T1000 (cell line): ENCODE data around the gene ATP8B1.

Experiments used
- DNase-seq: peaks from one replicate; lab custom pipeline; 2025; ENCODE audit warnings: mixed read lengths; lab: John Stamatoyannopoulos, UW

The ATP8B1 gene

DNA sequence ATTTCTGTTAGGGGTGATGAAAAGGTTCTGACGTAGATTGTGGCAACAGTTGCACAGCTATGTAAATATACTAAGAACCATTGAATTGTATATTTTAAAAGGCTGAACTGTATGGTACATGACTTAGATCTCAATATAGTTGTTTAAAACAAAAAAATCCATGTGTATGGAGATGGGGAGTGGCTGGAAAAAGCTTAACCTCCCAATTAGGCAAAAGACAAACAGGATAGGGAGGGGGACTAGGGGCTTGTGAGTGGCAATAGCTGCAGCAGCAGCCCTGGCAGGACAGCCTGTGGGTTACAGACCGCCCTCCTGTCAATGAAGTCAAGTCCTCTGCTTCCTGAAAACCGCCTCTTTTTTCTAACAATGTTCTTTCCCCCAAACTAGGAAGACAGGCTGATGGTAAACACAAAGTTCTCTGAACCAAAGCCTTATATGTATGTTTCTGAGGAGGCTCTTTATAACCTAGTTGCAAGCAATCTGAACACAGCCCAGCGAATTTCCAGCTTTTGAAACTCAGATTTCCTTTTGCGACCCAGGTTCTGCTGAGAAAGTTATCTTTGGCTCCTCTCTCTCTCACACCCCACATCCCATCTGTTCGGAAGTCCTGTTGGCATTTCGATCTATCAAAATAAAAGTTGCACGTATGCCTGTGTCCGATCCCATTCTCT, 10.3 kb downstream of the ATP8B1 start:
- DNase-seq, result no peak

DNA sequence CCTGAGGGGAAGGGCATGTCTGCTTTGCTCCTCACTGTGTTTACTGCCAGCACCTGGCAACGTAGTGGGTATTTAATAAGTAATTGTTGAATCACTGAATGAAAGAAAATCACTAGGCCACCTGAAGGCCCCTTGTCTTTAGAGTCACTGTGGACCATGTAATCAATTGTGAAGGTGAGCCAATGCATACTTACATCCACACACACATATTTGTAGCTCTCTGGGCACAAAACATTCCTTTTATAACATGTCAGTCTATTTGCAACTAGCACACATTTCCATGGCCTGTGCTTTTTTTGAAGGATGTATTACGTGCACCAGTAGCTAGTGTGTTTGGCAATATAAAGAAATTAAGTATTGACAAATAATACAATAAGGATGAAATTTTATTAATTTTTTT, 11.2 kb downstream of the ATP8B1 start:
- DNase-seq, result no peak

DNA sequence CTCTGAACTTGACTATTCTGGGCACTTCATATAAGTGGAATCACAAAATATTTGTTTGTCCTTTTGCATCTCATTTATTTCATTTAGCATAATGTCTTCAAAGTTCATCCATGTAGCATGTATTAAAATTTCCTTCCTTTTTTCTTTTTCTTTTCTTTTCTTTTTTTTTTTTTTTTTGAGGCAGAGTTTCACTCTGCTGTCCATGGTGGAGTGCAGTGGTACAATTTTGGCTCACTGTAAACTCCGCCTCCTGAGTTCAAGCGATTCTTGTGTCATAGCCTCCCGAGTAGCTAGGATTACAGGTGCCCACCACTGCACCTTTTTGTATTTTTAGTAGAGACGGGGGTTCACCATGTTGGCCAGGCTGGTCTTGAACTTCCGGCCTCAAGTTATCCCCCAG, 11.9 kb downstream of the ATP8B1 start:
- DNase-seq, result no peak

DNA sequence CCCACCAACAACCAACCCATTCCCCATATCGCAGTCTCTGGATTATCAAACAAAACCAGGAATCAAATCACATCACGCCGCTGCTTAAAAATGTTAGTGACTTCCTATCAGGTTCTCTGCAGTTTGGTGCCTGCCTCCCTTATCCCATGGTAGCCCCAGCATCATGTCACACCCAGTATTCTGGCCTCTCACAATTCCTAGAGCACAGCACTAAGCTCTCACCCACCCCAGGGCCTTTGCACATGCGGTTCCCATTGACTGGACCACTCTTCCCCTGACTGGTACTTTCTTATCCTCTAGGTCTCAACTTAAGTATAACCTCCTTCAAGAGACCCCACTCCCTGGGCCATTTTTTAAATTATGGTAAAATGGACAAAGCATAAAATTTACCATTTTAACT, 12.8 kb downstream of the ATP8B1 start:
- DNase-seq, result no peak

DNA sequence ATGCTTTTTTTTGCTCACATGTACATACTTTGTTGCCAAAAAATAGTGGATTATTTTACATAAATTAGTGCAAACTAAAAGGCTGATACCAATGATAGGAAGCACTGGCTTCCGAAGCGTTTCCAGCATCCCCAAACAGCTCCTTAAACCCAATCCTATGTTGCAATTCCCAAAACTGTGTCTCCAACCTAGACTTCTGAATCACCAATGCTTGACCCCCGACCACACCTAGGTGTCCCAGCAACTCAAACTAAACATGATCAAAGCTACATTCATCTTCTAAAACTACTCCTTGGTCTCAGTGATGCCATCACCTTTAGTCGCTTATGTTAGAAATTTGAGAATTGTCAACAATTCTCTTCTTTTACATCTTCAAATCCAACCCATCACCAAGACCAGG, 13.4 kb downstream of the ATP8B1 start:
- DNase-seq, result no peak

DNA sequence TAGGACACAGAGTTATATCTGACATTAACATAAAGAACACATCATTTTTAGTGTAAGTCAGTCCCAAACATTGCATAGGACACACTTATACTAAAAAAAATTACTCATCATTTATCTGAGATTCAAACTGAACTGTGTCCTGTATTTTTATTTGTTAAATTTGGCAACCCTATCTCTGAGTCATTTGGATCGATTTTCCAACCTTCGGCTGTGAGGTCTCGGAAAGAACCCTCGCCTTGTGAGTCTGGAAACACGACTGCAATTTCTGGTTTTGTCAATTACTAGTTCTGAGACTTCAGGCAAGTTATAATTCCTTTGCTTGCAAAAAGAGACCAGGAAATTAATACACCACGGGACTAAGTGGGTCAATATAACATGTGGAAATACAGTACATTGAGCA, 14.0 kb downstream of the ATP8B1 start:
- DNase-seq, result no peak

DNA sequence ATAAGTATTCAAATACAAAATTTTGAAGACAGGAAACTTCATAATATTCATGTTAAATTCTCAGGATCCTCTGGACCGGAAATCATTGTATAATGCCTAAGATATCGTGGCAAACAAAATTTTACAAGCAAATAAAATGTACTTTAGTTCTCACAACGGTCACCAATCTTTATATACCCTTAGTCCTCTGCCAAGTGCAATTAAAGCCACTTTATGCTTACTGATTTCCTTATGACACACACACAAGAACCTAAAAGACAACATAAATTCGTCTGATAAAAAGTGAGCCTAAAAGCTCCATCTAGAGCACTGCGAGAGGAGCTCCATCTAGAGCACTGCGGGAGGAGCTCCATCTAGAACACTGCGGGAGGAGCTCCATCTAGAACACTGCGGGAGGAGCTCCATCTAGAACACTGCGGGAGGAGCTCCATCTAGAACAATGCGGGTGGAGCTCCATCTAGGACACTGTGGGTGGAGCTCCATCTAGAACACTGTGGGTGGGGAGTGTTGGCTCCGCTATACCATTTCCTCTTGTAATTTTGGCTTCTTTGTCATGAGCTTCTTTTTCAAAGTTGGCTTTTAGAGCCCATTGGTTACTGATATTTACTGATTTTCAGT, 15.9 kb downstream of the ATP8B1 start:
- no peak for DNase-seq

DNA sequence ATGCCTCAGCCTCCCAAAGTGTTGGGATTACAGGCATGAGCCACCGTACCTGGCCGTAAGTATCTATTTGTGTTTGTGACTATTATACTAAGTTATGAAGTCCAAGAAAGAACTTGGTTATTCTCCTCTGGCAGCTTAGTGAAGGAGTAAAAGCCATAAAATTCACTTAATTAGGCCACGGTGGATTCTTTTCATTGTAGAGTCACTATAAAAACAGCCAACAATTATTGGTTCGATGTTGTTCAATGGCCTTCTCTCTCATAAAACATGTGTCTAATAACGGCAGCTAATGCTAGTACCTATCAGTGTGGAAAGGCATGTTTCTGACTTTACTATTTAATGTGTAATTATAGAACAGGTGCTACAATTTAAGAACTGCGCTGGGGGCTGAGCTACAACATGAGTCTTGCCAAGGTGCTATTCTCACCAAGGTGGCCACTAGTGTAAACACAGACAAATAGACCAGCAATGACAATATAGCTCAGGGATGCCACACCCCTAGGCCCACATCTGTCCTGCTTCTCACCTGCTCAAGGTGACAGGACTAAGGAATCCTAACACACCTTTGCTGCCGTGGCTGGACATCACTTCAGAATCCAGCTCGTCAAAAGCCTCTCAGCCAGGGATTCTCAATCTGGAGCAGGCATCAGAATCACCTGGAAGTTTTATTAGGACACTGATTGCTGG, 17.2 kb downstream of the ATP8B1 start:
- DNase-seq, result no peak

DNA sequence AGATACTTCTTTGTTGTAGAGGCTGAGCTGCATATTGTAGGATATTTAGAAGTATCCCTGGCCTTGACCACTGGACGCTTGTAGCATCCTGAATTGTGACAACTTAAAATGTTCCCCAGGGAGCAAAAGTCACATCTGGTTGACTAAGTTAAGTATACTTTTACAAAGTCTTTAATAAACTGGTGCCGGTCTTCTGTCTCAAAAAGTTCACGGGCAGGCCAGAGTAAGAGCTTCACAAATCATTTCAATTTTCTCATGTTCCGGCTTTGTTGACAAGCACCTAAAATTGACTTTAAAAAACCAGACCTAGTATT, 18.4 kb downstream of the ATP8B1 start:
- no peak for DNase-seq

DNA sequence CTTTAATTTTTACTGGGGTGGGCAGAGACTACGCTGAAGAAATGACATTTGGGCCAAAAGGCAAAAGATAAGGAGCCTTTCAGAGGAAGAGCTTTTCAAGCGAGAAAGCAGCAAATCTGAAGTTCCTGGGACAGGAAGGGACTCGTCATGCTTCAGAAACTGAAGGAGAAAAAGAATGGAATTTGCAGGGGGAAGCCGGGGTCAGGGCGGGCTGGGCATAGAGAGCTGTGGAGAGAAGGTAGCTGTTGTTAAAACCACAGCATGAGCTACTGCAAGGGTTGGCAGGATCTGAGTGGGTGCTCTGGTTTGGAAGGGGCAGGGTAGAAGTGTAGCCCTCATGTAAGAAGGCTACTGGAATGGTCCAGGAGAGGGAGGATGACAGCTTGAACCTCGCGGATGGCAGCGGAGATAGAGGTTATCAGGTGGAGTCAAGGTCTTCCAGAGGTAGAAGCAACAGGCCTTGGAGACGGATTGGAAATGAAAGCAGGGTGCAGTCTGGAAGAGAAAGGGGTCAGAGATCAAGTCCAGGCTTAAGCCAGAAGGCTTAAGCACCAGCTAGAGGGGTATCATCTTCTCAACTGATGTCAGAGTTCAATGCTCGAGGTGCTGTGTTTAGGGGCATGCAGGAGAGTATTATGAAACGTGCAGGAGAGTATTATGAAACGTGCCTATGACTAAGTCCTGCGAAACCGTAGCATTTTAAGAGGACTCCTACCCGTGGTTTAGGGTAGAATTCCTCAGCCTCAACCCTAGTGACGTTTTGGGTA, 18.9 kb downstream of the ATP8B1 start:
- no peak for DNase-seq

DNA sequence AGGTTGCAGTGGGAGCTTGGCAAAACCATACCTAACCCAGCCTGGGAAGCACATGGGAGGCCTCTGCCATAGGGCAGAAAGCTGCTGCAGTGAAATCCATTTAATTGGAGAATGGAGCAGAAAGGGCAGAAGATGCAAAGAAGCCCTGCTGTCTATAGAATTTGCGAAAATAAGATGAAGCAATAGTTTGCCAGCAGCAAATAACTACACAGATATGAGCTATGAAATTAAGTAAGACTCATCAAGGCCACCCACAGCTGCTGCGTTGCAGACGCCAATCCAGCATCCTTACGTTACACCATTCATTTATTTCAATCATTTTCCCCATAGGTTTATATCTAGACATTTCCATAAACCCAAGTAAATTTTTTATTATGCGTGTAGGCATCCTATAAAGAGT, 21.1 kb downstream of the ATP8B1 start:
- no peak for DNase-seq

DNA sequence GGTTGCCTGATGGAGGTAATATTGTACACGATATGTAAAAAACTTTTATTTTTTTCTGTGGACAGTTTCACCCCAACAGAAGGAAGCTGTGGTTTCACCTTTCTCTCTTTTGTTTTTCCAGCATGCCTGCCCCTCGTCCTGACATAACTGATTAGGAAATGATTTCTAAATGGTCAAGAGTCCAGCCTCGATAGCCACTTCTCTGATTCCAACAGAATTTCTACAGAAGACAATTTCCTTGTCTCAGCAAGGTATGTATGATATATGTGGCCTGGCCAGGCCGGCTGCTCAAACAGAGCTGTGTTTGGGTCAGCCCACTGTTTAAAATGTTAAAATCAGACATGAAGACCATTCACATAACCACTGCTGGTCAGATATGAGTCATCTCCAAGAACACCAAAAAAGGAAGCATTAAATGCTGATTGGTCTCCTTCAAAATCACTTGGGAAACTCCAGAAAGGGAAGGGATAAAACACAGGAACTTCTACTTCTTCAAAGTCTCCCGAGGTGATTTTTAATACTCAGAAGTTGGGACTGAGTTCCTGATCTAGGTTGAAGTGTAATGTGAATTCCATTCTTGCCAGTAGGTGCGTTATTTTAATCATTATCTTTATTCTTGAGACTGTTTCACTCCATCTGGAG, 22.3 kb downstream of the ATP8B1 start:
- no peak for DNase-seq

DNA sequence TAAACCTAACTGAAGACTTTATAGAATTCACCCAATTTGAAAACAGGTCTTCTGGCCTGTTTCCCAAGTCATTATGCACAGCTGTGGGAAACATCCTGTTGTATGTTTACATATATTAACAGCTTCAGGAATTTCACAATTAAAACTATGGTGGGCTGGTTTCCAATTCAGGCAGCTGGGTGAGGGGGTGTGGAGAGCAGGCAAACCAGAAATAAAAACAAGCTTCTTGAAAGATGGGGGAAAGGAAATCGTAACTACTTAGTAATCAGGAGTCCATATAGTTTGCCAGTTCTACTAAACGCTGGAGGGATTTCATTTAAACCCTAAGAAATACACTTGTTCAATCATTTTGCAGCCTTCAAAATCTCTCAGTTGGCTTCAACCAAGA, 22.8 kb downstream of the ATP8B1 start:
- no peak for DNase-seq

DNA sequence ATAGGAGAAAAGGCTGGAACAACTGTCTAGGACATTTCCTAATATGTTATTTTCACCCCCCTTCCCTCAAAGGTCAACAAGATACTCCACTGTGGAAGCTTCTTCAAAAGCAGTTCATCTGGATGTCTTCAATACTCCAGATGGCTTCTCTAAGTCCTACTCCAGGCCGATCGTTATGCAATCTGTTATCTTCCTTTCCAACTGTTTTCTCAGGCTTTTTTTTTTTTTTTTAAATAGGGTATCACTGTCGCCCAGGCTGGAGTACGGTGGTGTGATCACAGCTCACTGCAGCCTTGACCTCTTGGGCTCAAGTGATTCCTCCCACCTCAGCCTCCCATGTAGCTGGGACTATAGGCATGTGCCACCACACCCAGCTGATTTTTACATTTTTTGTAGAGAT, 26.3 kb downstream of the ATP8B1 start:
- no peak for DNase-seq

DNA sequence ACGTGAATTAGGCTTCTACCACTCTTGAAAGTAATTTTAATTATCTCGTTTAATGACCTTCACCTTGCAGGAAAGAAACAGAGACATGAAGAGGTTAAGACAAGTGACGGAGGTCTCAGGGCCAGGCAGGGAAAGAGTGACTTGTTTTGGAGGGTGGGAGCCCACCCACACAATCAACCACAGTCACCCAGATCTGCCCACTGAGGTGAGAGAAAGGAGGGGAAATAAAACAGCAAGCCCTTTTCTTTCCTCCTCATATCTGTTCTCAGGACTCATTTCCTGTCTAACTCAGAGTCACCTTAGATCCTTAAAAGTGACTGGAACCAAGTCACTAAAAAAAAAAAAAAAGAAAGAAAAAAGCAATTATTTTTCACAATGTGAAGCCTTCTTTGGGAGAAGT, 26.8 kb downstream of the ATP8B1 start:
- no peak for DNase-seq

DNA sequence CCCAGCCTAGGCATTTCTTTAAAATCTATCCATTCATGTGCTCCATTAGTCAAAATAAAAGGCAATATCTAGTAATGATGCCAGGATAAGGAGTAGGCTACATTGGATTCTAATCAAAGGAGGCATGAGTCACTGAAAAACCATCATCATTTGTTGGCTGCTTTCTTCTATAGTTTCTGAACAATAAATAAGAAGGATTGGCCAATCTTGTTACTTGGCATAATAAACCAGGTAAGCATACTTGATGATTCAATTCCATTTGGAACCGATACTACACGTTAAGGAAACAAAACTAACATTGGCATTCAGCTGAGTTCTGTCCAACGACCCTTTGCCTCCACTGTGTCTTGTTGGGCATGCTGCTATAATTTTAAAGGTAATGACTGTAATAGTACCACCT, 27.2 kb downstream of the ATP8B1 start:
- no peak for DNase-seq

DNA sequence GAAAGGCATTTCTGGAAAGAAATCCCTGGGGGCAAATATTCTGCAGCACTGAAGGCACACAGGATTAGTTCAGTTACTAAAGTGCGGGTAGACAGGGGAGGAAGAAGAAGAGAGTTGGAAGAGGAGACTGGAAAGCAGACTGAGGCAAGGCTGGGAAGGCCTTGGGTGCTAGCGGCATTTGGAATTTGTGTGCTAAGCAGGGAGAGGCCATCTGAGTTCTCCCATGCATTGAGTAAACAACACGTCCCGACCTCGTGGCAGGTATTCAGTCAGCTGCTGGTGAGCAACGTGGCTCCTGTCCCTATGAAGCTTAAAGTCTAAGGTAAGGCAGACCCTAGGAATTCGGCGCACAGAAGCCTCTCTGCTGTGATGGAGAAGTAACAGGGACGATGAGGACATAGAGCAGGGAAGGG, 30.7 kb downstream of the ATP8B1 start:
- no peak for DNase-seq

DNA sequence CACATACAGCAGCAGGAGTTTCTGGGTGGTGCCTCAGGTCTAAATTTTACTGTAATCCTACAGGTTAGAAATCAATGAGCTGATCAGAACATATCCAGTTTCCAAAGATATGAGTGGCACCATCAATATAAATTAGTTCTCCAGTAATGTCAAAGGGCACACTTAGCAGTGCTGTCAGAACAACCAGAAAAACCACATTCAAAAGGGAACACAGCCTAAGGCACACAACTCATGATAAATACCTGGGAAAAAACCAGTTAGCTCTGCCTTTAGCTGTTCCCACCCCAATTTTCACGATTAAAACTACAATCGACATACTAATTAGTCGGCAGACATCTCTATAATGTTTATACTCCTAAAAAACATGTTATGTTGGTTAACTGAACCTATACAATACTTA, 31.5 kb downstream of the ATP8B1 start:
- DNase-seq, result no peak

DNA sequence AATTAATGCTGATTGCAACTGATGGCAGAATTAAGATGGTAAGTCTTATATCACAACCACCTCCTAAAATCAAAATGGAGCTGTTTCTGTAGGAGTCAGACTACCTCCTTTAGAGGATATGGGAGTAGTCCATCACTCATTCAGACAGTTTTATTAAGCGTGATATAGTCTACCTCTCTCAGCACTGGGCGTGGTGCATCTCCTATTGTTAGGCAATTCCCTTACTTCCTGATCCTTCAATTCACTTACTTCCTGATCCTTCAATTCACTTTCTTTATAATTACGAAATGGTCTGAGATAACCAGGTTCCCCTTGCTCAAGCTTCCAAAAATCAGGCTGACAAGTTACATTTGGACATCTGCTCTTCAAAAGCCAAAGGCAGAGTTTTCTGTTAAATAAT, 31.9 kb downstream of the ATP8B1 start:
- no peak for DNase-seq

DNA sequence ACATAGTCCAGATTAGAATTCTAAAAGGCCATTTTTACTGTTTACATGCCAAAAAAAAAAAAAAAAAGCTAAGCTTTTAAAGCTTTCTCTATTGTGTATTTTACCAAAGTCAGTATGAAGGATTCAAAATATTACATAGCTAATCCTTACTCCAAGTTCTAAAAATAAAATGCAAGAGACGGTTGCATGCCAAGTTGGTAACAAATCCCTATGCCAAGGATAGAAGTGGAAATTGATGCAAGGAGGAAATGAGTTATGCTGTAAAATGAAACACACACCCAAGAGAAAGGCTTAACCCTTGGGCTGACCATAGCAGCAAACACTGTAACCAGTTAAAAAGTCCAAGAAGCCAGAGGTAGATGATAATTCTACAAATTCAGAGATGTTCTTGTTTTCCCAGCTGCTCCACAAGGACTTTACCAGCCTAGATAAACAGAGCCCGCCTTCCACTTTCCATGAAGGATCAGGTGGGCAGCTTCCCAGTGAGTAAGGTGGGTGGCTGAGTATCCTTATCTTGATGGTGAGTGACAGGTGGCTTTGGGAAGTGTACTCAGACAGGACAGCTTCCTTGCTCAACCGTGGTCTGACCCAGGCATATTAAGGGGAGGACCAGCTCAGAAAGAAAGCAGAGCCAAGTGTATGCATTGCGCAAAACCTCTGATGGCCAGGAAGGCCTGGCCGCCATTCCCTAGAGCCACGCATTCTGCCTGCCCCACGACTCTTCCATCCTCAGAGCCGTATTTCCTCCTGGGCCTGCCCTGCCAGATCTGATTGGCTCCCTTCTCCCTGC, 34.4 kb downstream of the ATP8B1 start:
- DNase-seq, result no peak

DNA sequence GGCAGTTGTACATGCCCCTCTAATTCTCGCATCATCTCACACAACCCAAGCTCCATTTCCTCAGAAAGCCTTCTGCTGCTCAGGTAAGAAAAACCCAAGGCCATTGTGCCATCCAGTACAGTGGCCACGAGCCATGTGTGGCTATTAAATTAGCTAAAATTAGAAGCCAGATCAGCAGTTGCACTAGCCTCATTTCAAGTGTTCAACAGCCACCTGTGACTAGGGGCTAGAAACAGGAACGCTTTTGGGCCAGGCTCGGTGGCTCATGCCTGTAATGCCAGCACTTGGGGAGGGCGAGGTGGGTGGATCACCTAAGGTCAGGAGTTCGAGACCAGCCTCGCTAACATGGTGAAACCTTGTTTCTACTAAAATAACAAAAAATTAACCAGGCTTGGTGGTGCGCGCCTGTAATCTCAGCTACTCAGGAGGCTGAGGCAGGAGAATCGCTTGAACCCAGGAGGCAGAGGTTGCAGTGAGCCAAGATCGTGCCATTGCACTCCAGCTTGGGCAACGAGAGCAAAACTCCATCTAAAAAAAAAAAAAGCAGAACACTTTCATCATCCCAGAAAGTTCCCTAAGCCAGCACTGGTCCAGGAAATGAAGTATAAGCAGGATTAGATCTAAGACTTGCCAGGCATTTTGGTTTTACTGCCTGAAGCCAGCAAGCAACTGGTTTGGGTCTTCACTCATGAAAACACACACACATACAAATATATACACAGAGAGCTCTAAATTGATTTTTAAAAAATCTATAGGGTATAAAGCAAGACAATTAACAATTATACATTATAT, 35.7 kb downstream of the ATP8B1 start:
- no peak for DNase-seq
